ENCODE results near the gene TUBB2A. TPM values are rescaled to one million over a fixed set of nuclear protein-coding genes. Genes with fewer than 3 reads are reported as not detected.

The TUBB2A gene
- total and polyA plus RNA-seq, 2 of the 8 experiments (the other 6 are each of a cell fraction or from before 2014, with no cell fraction given): 315 to 330 TPM

- FAIRE-seq (no peak), DNase-seq (ENCODE audit: low read depth in 1 of 2, low spot score in 2 of 2) (no peak)
- Histone ChIP-seq H2BK15ac (ENCODE audit: low read length) (no peak overlapping the region), H2AK5ac (ENCODE audit: low read depth, low read length) (no peak overlapping the region), H3K27me3 (replicated peaks in 1 of 4; ENCODE audit: control insufficient read depth in 3 of 4, extremely low read depth in 1 of 4, insufficient read depth in 3 of 4, low read length in 3 of 4) (no peaks in the 10 kb centered on the region), H4K5ac (ENCODE audit: insufficient read length, low read depth, low read length) (peak overlapping the region; percentile 51), H3K14ac (ENCODE audit: insufficient read length) (no peak overlapping the region), H3K4me3 (ENCODE audit: extremely low read depth in 1 of 4, insufficient read depth in 2 of 4, low read depth in 3 of 4, low read length in 4 of 4) (peak overlapping the region; percentile 83 to 97 (median 84)), H3K36me3 (ENCODE audit: control insufficient read depth in 2 of 4, insufficient read depth in 4 of 4, low read length in 3 of 4) (peaks cover 0 to 9% (median 1%) of the 10 kb centered on the region in 4 experiments; a peak in 4 of 8 replicates), H2AFZ (ENCODE audit: low read length) (peak overlapping the region; percentile 90), H3K23me2 (ENCODE audit: low read depth, low read length) (peaks cover 2% of the 10 kb centered on the region; the same call in 1 of the 2 replicates), H4K8ac (ENCODE audit: extremely low read depth, insufficient read depth, low read length) (peak overlapping the region; percentile 98; the same call in 1 of the 2 replicates), H3K4ac (replicated peaks; ENCODE audit: insufficient read length, low read depth, low read length) (no peak overlapping the region), H3K9me3 (ENCODE audit: insufficient read depth in 2 of 2, low read depth in 1 of 2, low read length in 1 of 2) (no peaks in the 10 kb centered on the region), H4K20me1 (replicated peaks in 1 of 2; ENCODE audit: control insufficient read depth in 1 of 2, insufficient read depth in 2 of 2, low read length in 2 of 2) (peaks cover 0 to 2% of the 10 kb centered on the region in 2 experiments), H2BK5ac (ENCODE audit: low read depth, low read length) (0 out of 2 replicates have a peak overlapping the region, but pooled peaks have one; percentile 98), H2BK12ac (ENCODE audit: low read depth, low read length) (no peak overlapping the region), H3K4me1 (replicated peaks in 1 of 4; ENCODE audit: control insufficient read depth in 3 of 4, insufficient read depth in 4 of 4, low read length in 3 of 4) (peaks cover 0 to 10% (median 2%) of the 10 kb centered on the region in 4 experiments; a peak in 4 of 7 replicates), H3K9ac (replicated peaks in 1 of 4; ENCODE audit: extremely low read depth in 1 of 4, low read depth in 3 of 4, low read length in 3 of 4) (peak overlapping the region; percentile 87 to 95 (median 88); a peak in 6 of 7 replicates), H2BK120ac (replicated peaks; ENCODE audit: low read depth, low read length) (no peak overlapping the region), H3K79me1 (ENCODE audit: low read depth, low read length) (no peaks in the 10 kb centered on the region), H3K56ac (replicated peaks; ENCODE audit: insufficient read length, low read depth, low read length) (peak overlapping the region; percentile 91), H3K4me2 (ENCODE audit: insufficient read depth in 1 of 2, low read depth in 2 of 2, low read length in 2 of 2) (peak overlapping the region; percentile 72 to 95), H2BK20ac (ENCODE audit: low read length) (no peak overlapping the region), H4K91ac (replicated peaks; ENCODE audit: insufficient read length, low read length) (no peak overlapping the region), H3K27ac (ENCODE audit: low read depth, low read length) (peak overlapping the region; percentile 96), H3K23ac (ENCODE audit: insufficient read length) (no peak overlapping the region), H3K79me2 (ENCODE audit: control insufficient read depth in 1 of 2, insufficient read depth in 2 of 2, low read length in 2 of 2) (peaks cover 0 to 8% of the 10 kb centered on the region in 2 experiments; a peak in 2 of 4 replicates), H3K18ac (ENCODE audit: extremely low read depth, low read length) (no peak overlapping the region)
- 19% methylated on average over 8 of the region's 8 CpGs; no CpG with 5 or more reads in 1 of the 2 experiments for WGBS, 2 experiments (ENCODE audit: extremely low coverage in 1 of 2, insufficient coverage in 1 of 2, insufficient read length in 1 of 2, insufficient replicate concordance in 2 of 2, low coverage in 1 of 2, low lambda C conversion rate in 2 of 2, missing lambda C conversion rate in 1 of 2)
- TF ChIP-seq GABPA (IDR thresholded peaks at IDR 0.05; ENCODE audit: borderline replicate concordance, insufficient read depth, low read length) (no peak), POLR2AphosphoS5 (IDR thresholded peaks at IDR 0.05; ENCODE audit: low read depth, low read length) (no peak), CBX8 (IDR thresholded peaks at IDR 0.05; ENCODE audit: borderline replicate concordance, low read depth, low read length) (no peak), GTF2F1 (IDR thresholded peaks at IDR 0.05; ENCODE audit: borderline replicate concordance, low read depth, low read length) (peak; percentile 33; the same call in 1 of the 2 replicates)
- ChIA-PET CTCF (ENCODE audit: partially characterized antibody) (interaction anchor here (0.5 to 1.0 kb wide), 2 partner anchors 35 to 121 kb away, joined by 3 read pairs; no protein-coding TSS in a partner anchor), POLR2A (ENCODE audit: partially characterized antibody) (interaction anchor here (1.5 kb wide), 1 partner anchor 9 kb away, joined by 5 read pairs; no protein-coding TSS in a partner anchor)
Observed at GRCh38 chr6:3117912-3118352, 39.4 kb downstream of the TUBB2A start.
